HFF-Myc (cell line): Measurements from ENCODE around the gene SPRY4.
"Not testable (repeated sequence)": the region's sequence is repeated elsewhere in the genome, so short reads cannot be mapped to it uniquely, and the experiment has no call there.

Experiments used
- DNase-seq: peaks from one replicate; pipeline ENCODE4 v3.0.0-alpha.2; 2011; ENCODE audit warnings: low read depth; ENCODE audit errors: extremely low read depth
- H3K4me3 ChIP-seq: replicated peaks from 2 replicates; pipeline ENCODE4 v1.5.1; 2011; ENCODE audit warnings: low read depth, mild to moderate bottlenecking, control low read depth, low read length
- TF ChIP-seq, protein P1 (sequence below): IDR thresholded peaks from 2 replicates; pipeline ENCODE4 v1.5.1; 2012; ENCODE audit warnings: mild to moderate bottlenecking, low read depth, low read length, control low read depth; ENCODE audit errors: missing control alignments

The SPRY4 gene

DNA sequence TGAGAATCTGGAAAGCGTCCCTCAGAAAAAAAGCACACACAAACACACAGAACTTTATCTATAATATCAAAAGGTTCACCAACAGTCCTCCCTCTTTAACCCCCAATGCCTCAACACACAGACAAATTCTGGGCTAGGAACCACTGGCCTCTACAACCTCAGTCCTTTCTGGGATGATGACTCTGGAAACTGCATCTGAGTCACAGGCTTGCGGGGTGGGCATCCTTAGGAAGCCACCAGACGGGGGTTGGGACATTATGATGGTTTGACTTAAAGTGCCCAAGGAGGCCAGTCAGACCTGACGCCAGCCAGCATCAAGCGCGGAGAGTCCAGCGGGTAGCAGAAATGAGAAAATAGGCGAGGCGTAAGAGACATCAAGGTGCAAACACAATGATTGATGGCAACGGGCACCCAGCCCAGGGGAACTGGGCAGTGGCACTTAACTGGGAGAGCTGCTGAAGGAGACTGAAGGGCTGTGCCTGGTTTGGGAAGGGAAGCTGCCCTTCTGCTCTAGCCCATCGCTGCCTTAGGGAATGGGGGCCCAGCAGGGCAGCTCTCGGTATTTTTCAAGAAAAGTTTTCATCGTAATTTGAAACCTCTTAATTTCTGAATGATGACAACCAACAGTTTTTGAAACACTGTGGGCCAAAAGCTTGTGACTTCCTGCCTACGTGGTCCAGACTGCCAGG is 20.7 kb downstream of the SPRY4 start:
- TF ChIP-seq, protein P1, sequence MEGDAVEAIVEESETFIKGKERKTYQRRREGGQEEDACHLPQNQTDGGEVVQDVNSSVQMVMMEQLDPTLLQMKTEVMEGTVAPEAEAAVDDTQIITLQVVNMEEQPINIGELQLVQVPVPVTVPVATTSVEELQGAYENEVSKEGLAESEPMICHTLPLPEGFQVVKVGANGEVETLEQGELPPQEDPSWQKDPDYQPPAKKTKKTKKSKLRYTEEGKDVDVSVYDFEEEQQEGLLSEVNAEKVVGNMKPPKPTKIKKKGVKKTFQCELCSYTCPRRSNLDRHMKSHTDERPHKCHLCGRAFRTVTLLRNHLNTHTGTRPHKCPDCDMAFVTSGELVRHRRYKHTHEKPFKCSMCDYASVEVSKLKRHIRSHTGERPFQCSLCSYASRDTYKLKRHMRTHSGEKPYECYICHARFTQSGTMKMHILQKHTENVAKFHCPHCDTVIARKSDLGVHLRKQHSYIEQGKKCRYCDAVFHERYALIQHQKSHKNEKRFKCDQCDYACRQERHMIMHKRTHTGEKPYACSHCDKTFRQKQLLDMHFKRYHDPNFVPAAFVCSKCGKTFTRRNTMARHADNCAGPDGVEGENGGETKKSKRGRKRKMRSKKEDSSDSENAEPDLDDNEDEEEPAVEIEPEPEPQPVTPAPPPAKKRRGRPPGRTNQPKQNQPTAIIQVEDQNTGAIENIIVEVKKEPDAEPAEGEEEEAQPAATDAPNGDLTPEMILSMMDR = no peak
- DNase-seq = no peak
- no peak overlapping the region for H3K4me3 ChIP-seq

DNA sequence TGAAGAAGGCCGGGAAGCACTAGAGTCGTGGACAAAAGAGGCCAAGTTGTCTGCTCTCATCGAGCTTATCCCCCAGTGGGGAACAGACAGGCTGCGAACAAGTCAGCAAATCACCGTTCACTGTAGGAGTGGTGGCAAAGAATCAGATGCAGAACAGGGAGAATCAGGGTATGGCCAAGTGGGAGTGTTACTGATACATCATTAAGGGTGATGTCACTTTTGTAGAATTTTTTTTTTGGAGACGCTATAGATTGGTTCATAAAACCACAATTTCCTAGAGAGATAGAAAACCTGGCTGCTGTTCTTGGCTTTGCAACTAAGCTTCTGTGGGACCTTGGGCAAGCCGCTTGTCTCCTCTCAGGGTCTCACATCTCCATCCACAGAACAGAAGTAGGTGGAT is 21.3 kb downstream of the SPRY4 start:
- TF ChIP-seq, protein P1 = no peak
- H3K4me3 ChIP-seq = no peak overlapping the region
- no peak for DNase-seq

DNA sequence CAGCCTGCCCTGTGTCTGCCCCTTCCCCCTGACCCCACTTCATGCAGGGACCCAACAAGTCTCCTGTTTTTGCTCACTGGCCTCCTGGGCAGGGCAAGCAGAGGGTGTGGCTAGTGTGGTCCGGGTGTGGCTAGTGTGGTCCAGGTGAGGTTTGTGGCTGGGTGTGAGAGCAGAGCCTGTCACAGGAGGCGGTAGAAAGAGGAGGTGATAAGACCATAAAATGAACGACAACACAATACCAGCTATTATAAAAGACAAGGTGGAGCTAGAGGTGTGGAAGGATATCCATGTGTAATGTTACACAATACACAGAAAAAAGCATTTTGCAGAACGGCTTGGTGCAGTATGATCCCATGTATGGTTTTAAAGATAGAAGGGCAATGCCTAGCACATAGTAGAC is 23.3 kb downstream of the SPRY4 start:
- H3K4me3 ChIP-seq = no peak overlapping the region
- DNase-seq = no peak
- TF ChIP-seq, protein P1 = no peak

DNA sequence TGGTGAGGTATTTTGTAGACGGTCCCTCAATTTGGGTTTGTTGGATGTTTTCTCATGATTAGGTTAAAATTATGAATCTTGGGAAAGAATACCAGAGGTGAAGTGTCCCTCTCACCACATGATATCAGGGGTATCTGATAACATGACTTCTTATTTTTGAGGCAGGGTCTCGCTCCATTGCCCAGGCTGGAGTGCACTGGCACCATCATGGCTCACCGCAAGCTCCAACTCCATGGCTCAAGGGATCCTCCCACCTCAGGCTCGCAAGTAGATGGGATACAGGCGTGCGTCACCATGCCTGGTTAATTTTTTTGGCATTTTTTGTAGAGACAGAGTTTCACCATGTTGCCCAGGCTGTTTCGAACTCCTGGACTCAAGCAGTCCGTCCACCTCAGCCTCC is 24.1 kb downstream of the SPRY4 start:
- TF ChIP-seq, protein P1 = no peak
- H3K4me3 ChIP-seq = no peak overlapping the region
- DNase-seq = no peak

DNA sequence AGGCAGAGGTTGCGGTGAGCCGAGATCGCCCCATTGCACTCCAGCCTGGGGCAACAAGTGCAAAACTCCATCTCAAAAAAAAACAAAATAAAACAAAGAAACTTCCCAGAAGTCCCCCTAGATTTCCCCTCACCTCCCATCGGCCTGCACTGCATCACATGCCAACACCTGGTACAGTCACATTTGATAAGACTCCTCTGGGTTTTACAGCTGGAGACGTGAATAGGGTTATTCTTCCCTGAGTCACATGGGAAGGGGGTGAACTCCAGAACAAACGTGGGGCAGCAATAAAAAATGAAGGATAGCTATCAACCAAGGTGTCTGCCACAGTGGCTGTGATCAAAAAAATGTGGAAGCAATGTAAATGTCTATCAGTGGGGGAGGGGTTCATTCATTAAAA is 26.0 kb downstream of the SPRY4 start:
- DNase-seq = no peak
- TF ChIP-seq, protein P1 = no peak

DNA sequence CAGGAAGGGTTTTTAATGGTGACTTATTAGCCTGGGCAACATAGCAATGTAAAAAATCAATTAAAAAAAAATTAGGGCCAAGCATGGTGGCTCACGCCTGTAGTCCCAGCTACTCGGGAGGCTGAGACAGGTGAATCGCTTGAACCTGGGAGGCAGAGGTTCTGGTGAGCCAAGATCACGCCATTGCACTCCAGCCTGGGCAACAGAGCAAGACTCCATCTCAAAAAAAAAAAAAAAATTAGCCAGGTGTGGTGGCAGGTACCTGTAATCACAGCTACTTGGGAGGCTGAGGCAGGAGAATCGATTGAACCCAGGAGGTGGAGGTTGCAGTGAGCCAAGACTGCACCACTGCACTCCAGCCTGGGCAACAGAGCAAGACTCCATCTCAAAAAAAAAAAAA is 27.0 kb downstream of the SPRY4 start:
- not testable (repeated sequence) for DNase-seq, H3K4me3 ChIP-seq

More for the DNA sequence above, 26.0 kb downstream of the SPRY4 start:
- H3K4me3 ChIP-seq = no peak overlapping the region

DNA sequence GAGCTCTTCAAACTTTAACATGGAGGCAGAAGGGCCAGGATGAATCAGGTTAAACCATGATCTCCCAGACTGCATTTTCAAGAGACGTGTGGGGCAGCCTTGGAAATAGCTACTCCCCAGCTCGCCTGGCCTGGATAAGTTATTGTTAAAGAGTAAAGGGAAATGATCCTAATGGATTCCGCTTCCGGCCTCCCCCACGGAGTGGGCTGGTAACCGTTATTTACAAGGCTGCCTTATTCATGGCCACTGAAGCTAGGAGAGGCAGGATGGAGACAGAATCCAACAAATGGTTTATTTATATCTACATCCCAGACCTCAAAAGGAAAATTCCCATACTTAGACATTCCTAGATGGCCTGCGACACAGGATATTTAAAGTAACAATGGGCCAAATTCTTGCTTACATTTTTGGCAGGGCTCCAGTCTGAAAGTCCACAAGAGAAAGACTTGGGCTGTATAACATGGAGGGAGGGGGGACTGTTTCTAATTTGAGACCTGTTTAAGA is 27.9 kb downstream of the SPRY4 start:
- no peak overlapping the region for H3K4me3 ChIP-seq
- TF ChIP-seq, protein P1 = no peak
- DNase-seq = peak; percentile 86
